Measurements from ENCODE around the gene CCDC146. TPM values are rescaled to one million over a fixed set of nuclear protein-coding genes. Genes with fewer than 3 reads are reported as not detected.

The CCDC146 gene
- total and polyA plus RNA-seq, 10 donors, result 4.1 to 21.3 (median 10.9) TPM

GRCh38 chr7:77309714-77310220, 187.4 kb downstream of the CCDC146 start:
- intact Hi-C loops (cut with DNase I; ENCODE audit: low total_unique reads), result no loop called here
- H3K4me3 ChIP-seq, result no peak overlapping the region
- peaks cover 0 to 71% (median 48%) of the 10 kb centered on the region in 6 donors for H3K36me3 ChIP-seq
- H3K4me1 ChIP-seq, result peaks cover 0 to 4% (median 0%) of the 10 kb centered on the region in 6 donors
- H3K27me3 ChIP-seq (replicated peaks in 1 of 7), result no peaks in the 10 kb centered on the region
- 81 to 89% (median 85%) methylated on average over 1 of the region's 1 CpG for WGBS, 5 donors
- no peak overlapping the region for H3K27ac ChIP-seq
- DNase-seq, result no peak
- H3K9me3 ChIP-seq, result peaks cover 0 to 13% (median 4%) of the 10 kb centered on the region in 8 donors
- TF ChIP-seq POLR2AphosphoS5 (IDR thresholded peaks at IDR 0.05), result no peak
- TF ChIP-seq POLR2A (IDR thresholded peaks at IDR 0.05), result no peak
- TF ChIP-seq CTCF (IDR thresholded peaks at IDR 0.05 in 8 of 11, conservative IDR thresholded peaks at IDR 0.05 in 3 of 11), result no peak

GRCh38 chr7:77310982-77311381, 188.6 kb downstream of the CCDC146 start:
- peaks cover 0 to 83% (median 58%) of the 10 kb centered on the region in 6 donors for H3K36me3 ChIP-seq
- 90 to 96% (median 93%) methylated on average over 5 of the region's 5 CpGs for WGBS, 5 donors
- TF ChIP-seq POLR2AphosphoS5 (IDR thresholded peaks at IDR 0.05) (no peak), POLR2A (IDR thresholded peaks at IDR 0.05) (no peak), CTCF (IDR thresholded peaks at IDR 0.05 in 8 of 11, conservative IDR thresholded peaks at IDR 0.05 in 3 of 11) (no peak)
- no peak overlapping the region for H3K27ac ChIP-seq
- no peak for DNase-seq
- no peaks in the 10 kb centered on the region for H3K27me3 ChIP-seq (replicated peaks in 1 of 7)
- no peak overlapping the region for H3K4me3 ChIP-seq
- peaks cover 0 to 1% (median 0%) of the 10 kb centered on the region in 8 donors for H3K9me3 ChIP-seq
- H3K4me1 ChIP-seq, result peaks cover 0 to 4% (median 0%) of the 10 kb centered on the region in 6 donors
- intact Hi-C loops (cut with DNase I; ENCODE audit: low total_unique reads), result no loop called here

GRCh38 chr7:77313085-77313484, 190.7 kb downstream of the CCDC146 start:
- intact Hi-C loops (cut with DNase I; ENCODE audit: low total_unique reads), result no loop called here
- Histone ChIP-seq H3K27ac (no peak overlapping the region), H3K36me3 (peaks cover 0 to 100% (median 64%) of the 10 kb centered on the region in 6 donors), H3K4me1 (peaks cover 0 to 11% (median 1%) of the 10 kb centered on the region in 6 donors), H3K27me3 (replicated peaks in 1 of 7) (no peaks in the 10 kb centered on the region), H3K9me3 (no peaks in the 10 kb centered on the region), H3K4me3 (no peak overlapping the region)
- TF ChIP-seq POLR2A (IDR thresholded peaks at IDR 0.05) (no peak), CTCF (IDR thresholded peaks at IDR 0.05 in 8 of 11, conservative IDR thresholded peaks at IDR 0.05 in 3 of 11) (no peak), POLR2AphosphoS5 (IDR thresholded peaks at IDR 0.05) (no peak)
- 83 to 89% (median 87%) methylated on average over 2 of the region's 2 CpGs for WGBS, 5 donors
- no peak for DNase-seq

DNA sequence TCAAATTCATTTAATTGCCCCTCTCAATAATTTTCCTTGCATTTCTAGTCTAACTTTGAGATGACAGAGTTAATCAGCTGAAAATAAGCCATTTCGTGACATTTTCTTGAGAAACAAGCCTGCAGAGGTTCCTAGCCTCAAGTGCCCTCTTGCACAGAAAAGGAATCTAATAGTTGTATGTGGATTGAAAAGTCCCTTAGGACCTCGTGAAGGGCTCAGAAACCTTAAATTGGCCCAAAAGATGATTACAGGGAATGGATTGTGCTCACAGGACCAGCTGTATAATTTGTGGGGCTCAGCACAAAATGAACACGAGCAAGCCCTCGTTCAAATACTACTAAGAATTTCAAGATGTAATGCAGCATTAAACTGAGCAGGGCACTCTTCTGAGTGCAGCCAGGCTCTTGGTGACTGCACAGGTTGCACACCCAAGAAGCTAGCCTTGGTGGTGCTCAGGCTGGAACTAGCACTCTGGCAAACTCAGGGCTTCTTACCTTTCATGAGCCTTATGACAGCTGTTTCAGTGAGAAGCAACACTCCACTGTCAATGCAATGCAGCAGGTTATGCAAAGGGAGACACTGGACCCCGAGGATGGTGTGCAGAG, 191.6 kb downstream of the CCDC146 start:
- Histone ChIP-seq H3K4me3 (no peak overlapping the region), H3K27ac (no peak overlapping the region), H3K27me3 (replicated peaks in 1 of 7) (no peaks in the 10 kb centered on the region), H3K36me3 (peaks cover 0 to 100% (median 64%) of the 10 kb centered on the region in 6 donors), H3K4me1 (peaks cover 0 to 11% (median 1%) of the 10 kb centered on the region in 6 donors), H3K9me3 (no peaks in the 10 kb centered on the region)
- DNase-seq, result no peak
- intact Hi-C loops (cut with DNase I; ENCODE audit: low total_unique reads), result no loop called here
- 83 to 94% (median 93%) methylated on average over 5 of the region's 5 CpGs for WGBS, 5 donors
- no peak for TF ChIP-seq POLR2AphosphoS5 (IDR thresholded peaks at IDR 0.05)
- TF ChIP-seq POLR2A (IDR thresholded peaks at IDR 0.05), result no peak
- TF ChIP-seq CTCF (IDR thresholded peaks at IDR 0.05 in 8 of 11, conservative IDR thresholded peaks at IDR 0.05 in 3 of 11), result no peak

Measured in spleen (tissue), 11 donors.